Psoas muscle (tissue), 8 donors: ENCODE results near the gene STX18. TPM values are rescaled to one million over a fixed set of nuclear protein-coding genes. Genes with fewer than 3 reads are reported as not detected.

ENCODE experiments used
- ATAC-seq, 4 donors: fragments of 200-7000 bp; cut with Tn5 transposase; one replicate each; pipeline ENCODE4 v1.9.1; 2020; ENCODE audit warnings: moderate library complexity in 3 of 4, mild to moderate bottlenecking in 2 of 4
- DNase-seq, 2 donors: peaks; one replicate each; pipeline ENCODE4 v3.0.0-alpha.2; 2020
- H3K27ac ChIP-seq: fragments of 200-600 bp; one replicate; pipeline ENCODE4 v1.8.0; 2022
- H3K27me3 ChIP-seq, 3 donors: fragments of 200-600 bp in 1 of 3; one replicate each; pipeline versions ENCODE4 v1.6.1 to v1.8.0; 2013 to 2022; ENCODE audit warnings: low read length in 2 of 3, mild to moderate bottlenecking in 2 of 3, moderate library complexity in 1 of 3; ENCODE audit not compliant: insufficient read depth in 3 of 3
- H3K36me3 ChIP-seq, 2 donors: fragments of 200-600 bp in 1 of 2; one replicate each; pipeline versions ENCODE4 v1.6.1 to v1.8.0; 2013 to 2022; ENCODE audit warnings: low read depth in 1 of 2, mild to moderate bottlenecking in 1 of 2, moderate library complexity in 1 of 2; ENCODE audit not compliant: insufficient read depth in 1 of 2
- H3K4me1 ChIP-seq: fragments of 200-600 bp; one replicate; pipeline ENCODE4 v1.8.0; 2022
- H3K4me3 ChIP-seq: fragments of 200-600 bp; one replicate; pipeline ENCODE4 v1.8.0; 2022; ENCODE audit warnings: mild to moderate bottlenecking
- H3K9me3 ChIP-seq: fragments of 200-600 bp; one replicate; pipeline ENCODE4 v1.8.0; 2022
- WGBS, 3 donors: extraction: QIAGEN DNeasy Blood & Tissue Kit; methylation state at CpG; one replicate each; pipeline versions ENCODE4 v1.1.6 to v1.1.7; 2013; 5-methylcytosine and 5-hydroxymethylcytosine counted together
- intact Hi-C, 2 donors: fragments of 100-400 bp; cut with DNase I; formaldehyde crosslinking; loops; one replicate each; pipeline versions ENCODE4 v1.11.0 to v1.14.2; 2022
- polyA plus RNA-seq, 3 donors: library from polyadenylated mRNA; stranded (reverse); fragments of 200-250 nt; gene quantifications; one replicate each; pipeline ENCODE4 v1.2.3, GENCODE V29; 2013
- total RNA-seq, 4 donors: library from RNA; stranded (reverse); fragmentation: NEBNext Ultra II Directional in 2 of 4; extraction: Animal tissue kit (Norgen Biotek cat#: 25700) in 2 of 4; gene quantifications; one replicate each; pipeline versions ENCODE4 v1.2.1 to v1.2.4, GENCODE V29; 2021 to 2023
- TF ChIP-seq, protein P1 (sequence below): fragments of 200-600 bp; IDR thresholded peaks from one replicate; pipeline ENCODE4 v1.8.0; 2022; ENCODE audit warnings: antibody characterized with exemption
- donor health status: healthy with polysubstance abuse.
- donor health status: DM: no; HTN: no; CAD: no; lungs with moderate emphysema.
- donor health status: Bipolar disorder and iron deficiency.
- donor health status: healthy.
- donor health status: DM: yes; HTN: yes; CAD: no.
- donor health status: DM: no; HTN: no; CAD: no.
- donor health status: DM: no; HTN: no; CAD: no.
- donor health status: DM: yes; HTN: yes; CAD: no.

The STX18 gene
- total and polyA plus RNA-seq, 7 donors: 12.1 to 29.7 (median 21.1) TPM

DNA sequence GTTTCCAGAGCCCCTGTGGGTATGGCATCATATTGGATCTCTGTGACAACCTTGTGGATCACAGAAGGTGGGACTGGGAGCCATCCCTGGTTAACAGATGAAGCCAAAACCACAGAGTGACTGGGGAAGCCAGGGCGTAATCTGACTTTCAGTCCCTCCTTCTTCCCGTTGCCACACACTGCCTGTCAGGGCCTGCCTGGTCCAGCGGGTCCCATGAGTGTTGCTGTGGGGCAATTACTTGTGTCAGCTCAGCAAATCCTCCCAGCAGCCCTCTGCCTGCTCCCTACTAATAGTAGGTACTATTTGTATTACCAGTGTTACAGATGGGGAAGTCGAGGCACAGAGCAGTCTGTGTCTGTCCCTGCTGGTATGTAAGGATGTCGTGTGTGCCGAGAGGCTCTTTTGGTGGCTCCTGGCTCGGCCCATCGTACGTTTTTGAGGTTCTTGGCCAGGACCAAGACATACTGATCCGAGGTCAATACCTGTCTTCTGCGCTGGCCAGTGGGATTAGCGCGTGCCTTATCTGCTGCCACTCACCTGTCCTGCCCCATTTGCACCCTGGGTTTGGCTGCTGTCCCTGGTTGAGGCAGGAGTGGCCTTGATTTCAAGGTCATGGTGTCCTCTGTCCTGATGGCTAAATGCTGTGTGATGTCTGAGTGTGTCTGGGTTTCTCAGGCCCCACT, 149.2 kb downstream of the STX18 start:
- DNase-seq: peak in 1 of 2 donors; percentile 24
- H3K4me1 ChIP-seq: peaks cover 6% of the 10 kb centered on the region
- TF ChIP-seq, protein P1, sequence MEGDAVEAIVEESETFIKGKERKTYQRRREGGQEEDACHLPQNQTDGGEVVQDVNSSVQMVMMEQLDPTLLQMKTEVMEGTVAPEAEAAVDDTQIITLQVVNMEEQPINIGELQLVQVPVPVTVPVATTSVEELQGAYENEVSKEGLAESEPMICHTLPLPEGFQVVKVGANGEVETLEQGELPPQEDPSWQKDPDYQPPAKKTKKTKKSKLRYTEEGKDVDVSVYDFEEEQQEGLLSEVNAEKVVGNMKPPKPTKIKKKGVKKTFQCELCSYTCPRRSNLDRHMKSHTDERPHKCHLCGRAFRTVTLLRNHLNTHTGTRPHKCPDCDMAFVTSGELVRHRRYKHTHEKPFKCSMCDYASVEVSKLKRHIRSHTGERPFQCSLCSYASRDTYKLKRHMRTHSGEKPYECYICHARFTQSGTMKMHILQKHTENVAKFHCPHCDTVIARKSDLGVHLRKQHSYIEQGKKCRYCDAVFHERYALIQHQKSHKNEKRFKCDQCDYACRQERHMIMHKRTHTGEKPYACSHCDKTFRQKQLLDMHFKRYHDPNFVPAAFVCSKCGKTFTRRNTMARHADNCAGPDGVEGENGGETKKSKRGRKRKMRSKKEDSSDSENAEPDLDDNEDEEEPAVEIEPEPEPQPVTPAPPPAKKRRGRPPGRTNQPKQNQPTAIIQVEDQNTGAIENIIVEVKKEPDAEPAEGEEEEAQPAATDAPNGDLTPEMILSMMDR: no peak
- intact Hi-C loops: no loop called here
- peaks cover 0 to 62% (median 33%) of the 10 kb centered on the region in 3 donors for H3K27me3 ChIP-seq
- H3K27ac ChIP-seq: no peak overlapping the region
- no peaks in the 10 kb centered on the region for H3K36me3 ChIP-seq
- no peak for ATAC-seq
- no peaks in the 10 kb centered on the region for H3K9me3 ChIP-seq
- no peak overlapping the region for H3K4me3 ChIP-seq
- WGBS, 3 donors: 78 to 87% (median 83%) methylated on average over 13 of the region's 13 CpGs

DNA sequence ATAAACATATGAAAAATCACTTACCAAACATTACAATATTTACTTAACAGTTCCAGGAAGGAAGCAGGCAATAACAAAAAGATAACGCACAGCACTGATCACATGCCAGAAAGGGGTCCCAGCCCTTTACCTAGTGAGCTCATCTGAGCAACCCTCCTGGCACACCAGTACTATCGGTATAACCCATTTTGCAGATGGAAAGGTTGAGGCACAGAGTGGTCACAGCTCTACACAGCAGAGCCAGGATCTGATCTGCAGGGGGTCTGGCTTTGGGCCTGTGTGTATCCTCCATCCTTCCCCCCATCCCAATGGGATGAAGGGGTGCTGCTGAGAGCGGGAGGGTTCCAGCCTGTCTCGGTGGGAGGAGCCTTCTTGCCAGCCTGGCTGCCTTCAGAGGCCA, 150.0 kb downstream of the STX18 start:
- intact Hi-C loops: no loop called here
- TF ChIP-seq, protein P1: no peak
- Histone ChIP-seq H3K27ac (no peak overlapping the region), H3K4me3 (no peak overlapping the region), H3K36me3 (no peaks in the 10 kb centered on the region), H3K27me3 (peaks cover 0 to 63% (median 35%) of the 10 kb centered on the region in 3 donors), H3K4me1 (peaks cover 10% of the 10 kb centered on the region), H3K9me3 (no peaks in the 10 kb centered on the region)
- ATAC-seq (no peak), DNase-seq (peak in 1 of 2 donors; percentile 1)
- 76 to 81% (median 79%) methylated on average over 4 of the region's 4 CpGs for WGBS, 3 donors

DNA sequence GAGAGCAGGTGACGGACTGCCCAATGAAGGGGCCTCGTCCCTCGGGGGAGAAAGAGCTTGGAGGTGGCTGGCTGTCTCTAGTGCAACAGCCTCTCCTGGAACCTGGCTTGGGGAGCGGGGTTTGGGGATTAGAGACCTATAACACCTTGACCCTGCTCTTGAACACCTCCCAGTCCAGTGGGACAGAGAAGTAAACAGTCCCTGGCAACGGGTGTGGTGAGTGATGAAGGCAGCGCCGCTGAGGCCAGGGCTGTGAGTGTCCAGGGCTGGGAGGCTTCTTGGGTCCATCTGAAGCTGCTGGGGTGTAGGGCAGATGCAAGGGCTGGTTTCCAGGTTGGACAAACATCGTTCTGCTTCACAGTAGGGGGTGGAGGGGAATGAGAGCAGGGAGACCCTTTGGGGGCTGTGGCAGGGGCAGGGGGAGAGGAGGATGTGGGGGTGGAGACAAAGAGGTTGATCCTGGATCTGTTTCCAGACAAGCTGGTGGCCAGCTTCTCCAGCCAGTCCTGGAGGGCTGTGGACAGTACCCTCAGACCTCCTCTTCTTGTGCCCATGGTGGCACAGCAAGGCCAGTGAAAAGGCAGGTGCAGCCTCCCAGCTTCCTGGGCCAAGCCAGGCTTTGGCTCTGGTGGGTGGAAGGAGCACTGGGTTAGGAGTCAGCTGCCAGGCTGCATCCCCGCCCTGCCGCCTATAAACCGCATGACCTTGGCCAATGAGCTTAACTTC, 151.2 kb downstream of the STX18 start:
- Histone ChIP-seq H3K4me3 (no peak overlapping the region), H3K4me1 (peaks cover 10% of the 10 kb centered on the region), H3K27ac (no peak overlapping the region), H3K27me3 (peaks cover 0 to 73% (median 40%) of the 10 kb centered on the region in 3 donors), H3K9me3 (no peaks in the 10 kb centered on the region), H3K36me3 (no peaks in the 10 kb centered on the region)
- 48 to 56% (median 49%) methylated on average over 11 of the region's 11 CpGs for WGBS, 3 donors
- ATAC-seq (no peak), DNase-seq (peak in 1 of 2 donors; percentile 28)
- TF ChIP-seq, protein P1: no peak
- intact Hi-C loops: no loop called here

DNA sequence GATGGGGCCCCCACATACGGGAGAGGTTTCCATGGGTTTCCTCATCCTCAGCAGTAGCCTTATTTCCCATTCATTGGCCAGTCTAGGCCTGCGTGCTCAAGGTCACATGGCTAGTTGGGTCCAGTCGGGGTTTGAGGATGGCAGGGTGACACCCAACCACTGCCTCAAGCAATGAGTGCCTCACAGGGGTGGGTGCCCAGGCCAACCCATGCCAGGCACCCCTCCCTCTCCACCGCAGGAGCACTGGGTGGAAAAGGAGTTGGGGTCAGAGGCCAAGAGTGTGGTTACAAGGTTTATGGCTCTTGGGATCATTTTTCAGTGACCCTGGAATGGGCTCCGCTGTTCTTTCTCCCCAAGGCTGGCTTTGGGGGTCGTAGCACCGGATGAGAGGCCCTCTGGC, 151.8 kb downstream of the STX18 start:
- no peak for ATAC-seq

More for the DNA sequence above, 151.8 kb downstream of the STX18 start:
- H3K36me3 ChIP-seq: no peaks in the 10 kb centered on the region
- intact Hi-C loops: no loop called here
- peaks cover 0 to 70% (median 40%) of the 10 kb centered on the region in 3 donors for H3K27me3 ChIP-seq
- no peak for DNase-seq
- TF ChIP-seq, protein P1: no peak
- no peak overlapping the region for H3K4me3 ChIP-seq
- WGBS, 3 donors: 39 to 48% (median 43%) methylated on average over 7 of the region's 7 CpGs
- H3K27ac ChIP-seq: no peak overlapping the region
- H3K4me1 ChIP-seq: peaks cover 10% of the 10 kb centered on the region
- H3K9me3 ChIP-seq: no peaks in the 10 kb centered on the region
